Measurements from ENCODE around the gene TCF7. TPM values are rescaled to one million over a fixed set of nuclear protein-coding genes. Genes with fewer than 3 reads are reported as not detected.

TCF7 gene
- total RNA-seq, 1 experiment from 2014 or later, result 36.5 TPM

- intact Hi-C loops (cut with micrococcal nuclease; ENCODE audit: unreplicated experiment), result no loop called here
- H3K36me3 ChIP-seq (ENCODE audit: control insufficient read depth, insufficient read depth, low read length), result peaks cover 4% of the 10 kb centered on the region
- Mint-ChIP-seq H3K9me3 (ENCODE audit: unreplicated experiment) (no peaks in the 10 kb centered on the region), H3K27me3 (ENCODE audit: insufficient read depth, unreplicated experiment) (no peaks in the 10 kb centered on the region), H3K27ac (ENCODE audit: unreplicated experiment) (no peak overlapping the region), H3K4me1 (ENCODE audit: low read depth, unreplicated experiment) (peaks cover 15% of the 10 kb centered on the region), H3K4me3 (ENCODE audit: unreplicated experiment) (no peak overlapping the region), H3K36me3 (ENCODE audit: insufficient read depth, unreplicated experiment) (peaks cover 28% of the 10 kb centered on the region)
- H3K27me3 ChIP-seq (replicated peaks; ENCODE audit: control insufficient read depth, insufficient read depth, low read length), result no peaks in the 10 kb centered on the region
- ChIA-PET POLR2A (no interaction called here), CTCF (interaction anchor here (0.5 to 5.4 kb wide), 5 partner anchors 9 to 99 kb away, joined by 3 to 67 read pairs (median 5); partner anchors contain the start of gene TCF7)
- TF ChIP-seq, protein P1, sequence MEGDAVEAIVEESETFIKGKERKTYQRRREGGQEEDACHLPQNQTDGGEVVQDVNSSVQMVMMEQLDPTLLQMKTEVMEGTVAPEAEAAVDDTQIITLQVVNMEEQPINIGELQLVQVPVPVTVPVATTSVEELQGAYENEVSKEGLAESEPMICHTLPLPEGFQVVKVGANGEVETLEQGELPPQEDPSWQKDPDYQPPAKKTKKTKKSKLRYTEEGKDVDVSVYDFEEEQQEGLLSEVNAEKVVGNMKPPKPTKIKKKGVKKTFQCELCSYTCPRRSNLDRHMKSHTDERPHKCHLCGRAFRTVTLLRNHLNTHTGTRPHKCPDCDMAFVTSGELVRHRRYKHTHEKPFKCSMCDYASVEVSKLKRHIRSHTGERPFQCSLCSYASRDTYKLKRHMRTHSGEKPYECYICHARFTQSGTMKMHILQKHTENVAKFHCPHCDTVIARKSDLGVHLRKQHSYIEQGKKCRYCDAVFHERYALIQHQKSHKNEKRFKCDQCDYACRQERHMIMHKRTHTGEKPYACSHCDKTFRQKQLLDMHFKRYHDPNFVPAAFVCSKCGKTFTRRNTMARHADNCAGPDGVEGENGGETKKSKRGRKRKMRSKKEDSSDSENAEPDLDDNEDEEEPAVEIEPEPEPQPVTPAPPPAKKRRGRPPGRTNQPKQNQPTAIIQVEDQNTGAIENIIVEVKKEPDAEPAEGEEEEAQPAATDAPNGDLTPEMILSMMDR (IDR thresholded peaks at IDR 0.05; ENCODE audit: insufficient read depth in 1 of 2, low read depth in 1 of 2, low read length in 1 of 2, severe bottlenecking in 1 of 2, unreplicated experiment in 1 of 2), result no peak
- H3K9me3 ChIP-seq, result no peaks in the 10 kb centered on the region
- peaks cover 23% of the 10 kb centered on the region for H3K4me1 ChIP-seq
- peak in 1 of 2 experiments; percentile 23 for DNase-seq
- no TSS peak for BruUV-seq (replicated peaks)
- H3K4me3 ChIP-seq (ENCODE audit: low read depth, low read length), result no peak overlapping the region
These were observed 24.2 kb downstream of the TCF7 start for GRCh38 chr5:134138416-134139376.

- TF ChIP-seq, protein P1 (IDR thresholded peaks at IDR 0.05; ENCODE audit: insufficient read depth in 1 of 2, low read depth in 1 of 2, low read length in 1 of 2, severe bottlenecking in 1 of 2, unreplicated experiment in 1 of 2), result no peak
- peak in 1 of 2 experiments; percentile 30 for DNase-seq
- no peaks in the 10 kb centered on the region for H3K27me3 ChIP-seq (replicated peaks; ENCODE audit: control insufficient read depth, insufficient read depth, low read length)
- no TSS peak for BruUV-seq (replicated peaks)
- H3K27me3 Mint-ChIP-seq (ENCODE audit: insufficient read depth, unreplicated experiment), result no peaks in the 10 kb centered on the region
- peaks cover 29% of the 10 kb centered on the region for H3K36me3 Mint-ChIP-seq (ENCODE audit: insufficient read depth, unreplicated experiment)
- no peak overlapping the region for H3K27ac Mint-ChIP-seq (ENCODE audit: unreplicated experiment)
- H3K4me1 ChIP-seq, result peaks cover 23% of the 10 kb centered on the region
- intact Hi-C loops (cut with micrococcal nuclease; ENCODE audit: unreplicated experiment), result no loop called here
- H3K4me3 ChIP-seq (ENCODE audit: low read depth, low read length), result no peak overlapping the region
- ChIA-PET POLR2A (no interaction called here), CTCF (interaction anchor here (0.6 to 5.4 kb wide), 4 partner anchors 25 to 100 kb away, joined by 3 to 67 read pairs (median 8); partner anchors contain the start of gene TCF7)
- peaks cover 6% of the 10 kb centered on the region for H3K36me3 ChIP-seq (ENCODE audit: control insufficient read depth, insufficient read depth, low read length)
- no peaks in the 10 kb centered on the region for H3K9me3 Mint-ChIP-seq (ENCODE audit: unreplicated experiment)
- H3K9me3 ChIP-seq, result no peaks in the 10 kb centered on the region
- peaks cover 16% of the 10 kb centered on the region for H3K4me1 Mint-ChIP-seq (ENCODE audit: low read depth, unreplicated experiment)
- H3K4me3 Mint-ChIP-seq (ENCODE audit: unreplicated experiment), result no peak overlapping the region
These were observed 24.9 kb downstream of the TCF7 start for GRCh38 chr5:134139377-134139851.

GRCh38 chr5:134139891-134140469, 25.5 kb downstream of the TCF7 start:
- peaks cover 27% of the 10 kb centered on the region for H3K4me1 ChIP-seq
- BruUV-seq (replicated peaks), result no TSS peak
- CTCF ChIA-PET, result interaction anchor here (0.6 to 5.4 kb wide), 10 partner anchors 13 to 150 kb away, joined by 3 to 67 read pairs (median 4); partner anchors contain the start of gene TCF7
- peaks cover 6% of the 10 kb centered on the region for H3K36me3 ChIP-seq (ENCODE audit: control insufficient read depth, insufficient read depth, low read length)
- intact Hi-C loops (cut with micrococcal nuclease; ENCODE audit: unreplicated experiment), result loop anchor here (1.0 to 2.0 kb wide), 4 partner anchors 25 to 101 kb away; no protein-coding TSS in a partner anchor
- Mint-ChIP-seq H3K36me3 (ENCODE audit: insufficient read depth, unreplicated experiment) (peaks cover 34% of the 10 kb centered on the region), H3K4me1 (ENCODE audit: low read depth, unreplicated experiment) (peaks cover 21% of the 10 kb centered on the region), H3K9me3 (ENCODE audit: unreplicated experiment) (no peaks in the 10 kb centered on the region), H3K27me3 (ENCODE audit: insufficient read depth, unreplicated experiment) (no peaks in the 10 kb centered on the region), H3K4me3 (ENCODE audit: unreplicated experiment) (no peak overlapping the region), H3K27ac (ENCODE audit: unreplicated experiment) (no peak overlapping the region)
- POLR2A ChIA-PET, result no interaction called here
- TF ChIP-seq, protein P1 (IDR thresholded peaks at IDR 0.05; ENCODE audit: insufficient read depth in 1 of 2, low read depth in 1 of 2, low read length in 1 of 2, severe bottlenecking in 1 of 2, unreplicated experiment in 1 of 2), result no peak
- H3K27me3 ChIP-seq (replicated peaks; ENCODE audit: control insufficient read depth, insufficient read depth, low read length), result no peaks in the 10 kb centered on the region
- no peak overlapping the region for H3K4me3 ChIP-seq (ENCODE audit: low read depth, low read length)
- DNase-seq, result peak in 1 of 2 experiments; percentile 24
- no peaks in the 10 kb centered on the region for H3K9me3 ChIP-seq

All from Caco-2 (cell line).